HepG2 (cell line): ENCODE results near the gene RTCA.

Source experiments
- CTCF ChIP-seq: sonication (generic); formaldehyde crosslinking; IDR thresholded peaks from 2 replicates; pipeline ENCODE4 v1.5.0; 2020; ENCODE audit warnings: mild to moderate bottlenecking, missing genetic modification reagents, moderate library complexity
- GZF1 ChIP-seq: sonication (generic); formaldehyde crosslinking; IDR thresholded peaks from 2 replicates; pipeline ENCODE4 v1.5.1; 2020; ENCODE audit warnings: mild to moderate bottlenecking, missing genetic modification reagents
- HMG20B ChIP-seq: conservative IDR thresholded peaks from 2 replicates; pipeline ENCODE4 v1.6.1; 2016; ENCODE audit warnings: missing genetic modification reagents, missing compliant biosample characterization
- KDM4B ChIP-seq: sonication (generic); formaldehyde crosslinking; IDR thresholded peaks from 2 replicates; pipeline ENCODE4 v1.4.0; 2020; ENCODE audit warnings: missing genetic modification reagents
- NR2C2 ChIP-seq: sonication (generic); formaldehyde crosslinking; IDR thresholded peaks from 2 replicates; pipeline ENCODE4 v1.4.0; 2020; ENCODE audit warnings: missing genetic modification reagents, mild to moderate bottlenecking, moderate library complexity, borderline replicate concordance
- RFX5 ChIP-seq: IDR thresholded peaks from 2 replicates; pipeline ENCODE4 v1.6.1; 2011; ENCODE audit warnings: low read depth, low read length, improper control_type of control experiment
- SUZ12 ChIP-seq: fragments of 150-350 bp; IDR thresholded peaks from 2 replicates; pipeline ENCODE4 v1.6.1; 2014; ENCODE audit warnings: low read depth, low read length

GRCh38 chr1:100306735-100307313, 40.8 kb downstream of the RTCA start:
- TF ChIP-seq CTCF (CRISPR knock-in tag): no peak
- TF ChIP-seq GZF1 (CRISPR knock-in tag): no peak
- TF ChIP-seq NR2C2: no peak
- TF ChIP-seq KDM4B (CRISPR knock-in tag): no peak
- no peak for TF ChIP-seq HMG20B (CRISPR knock-in tag)
- TF ChIP-seq RFX5: no peak
- TF ChIP-seq SUZ12: no peak
